PC-9 (cell line): ENCODE results near the gene PTPN1. TPM values are rescaled to one million over a fixed set of nuclear protein-coding genes. Genes with fewer than 3 reads are reported as not detected.

Source experiments
- BruUV-seq: library from RNA; stranded (reverse); fragments of 400-500 nt; replicated peaks from 2 replicates; lab custom pipeline; 2021; lab: Mats Ljungman, UMichigan
- CTCF ChIA-PET: fragments of 300-600 bp; sonication (Branson Sonifier 250); formaldehyde crosslinking; loops from one replicate; lab custom pipeline; 2022; ENCODE audit warnings: antibody characterized with exemption; lab: Charles Lee
- POLR2A ChIA-PET: fragments of 300-600 bp; sonication (Branson Sonifier 250); formaldehyde crosslinking; loops from one replicate; lab custom pipeline; 2022; ENCODE audit warnings: antibody characterized with exemption; ENCODE audit not compliant: unreplicated experiment; lab: Charles Lee
- DNase-seq, 2 experiments: peaks; one replicate each; pipeline versions ENCODE4 v3.0.0 to v3.0.0-alpha.2; 2015 to 2022; ENCODE audit warnings: mixed read lengths in 1 of 2
- H2AFZ ChIP-seq: fragments of 200-600 bp; sonication (generic); 2 replicates; pipeline ENCODE4 v1.8.1; 2017; ENCODE audit warnings: antibody characterized with exemption
- H3F3A ChIP-seq: fragments of 200-600 bp; sonication (generic); 2 replicates; pipeline ENCODE4 v1.8.1; 2017; ENCODE audit warnings: antibody characterized with exemption, mild to moderate bottlenecking, low read depth; ENCODE audit not compliant: insufficient read depth
- H3K27ac ChIP-seq: fragments of 200-600 bp; sonication (generic); 2 replicates; pipeline ENCODE4 v1.6.1; 2016; ENCODE audit warnings: mixed run types
- H3K27me3 ChIP-seq: fragments of 200-600 bp; sonication (generic); 2 replicates; pipeline ENCODE4 v1.6.1; 2016; ENCODE audit warnings: low read depth, mixed run types; ENCODE audit not compliant: insufficient read depth
- H3K36me3 ChIP-seq: fragments of 200-600 bp; sonication (generic); 2 replicates; pipeline ENCODE4 v1.6.1; 2016; ENCODE audit warnings: low read depth, mixed run types
- H3K4me1 ChIP-seq: fragments of 200-600 bp; sonication (generic); replicated peaks from 2 replicates; pipeline ENCODE4 v1.6.1; 2016; ENCODE audit warnings: mixed run types; ENCODE audit not compliant: insufficient read depth
- H3K4me2 ChIP-seq: fragments of 200-600 bp; sonication (generic); 2 replicates; pipeline ENCODE4 v1.6.1; 2017; ENCODE audit warnings: mixed run types
- H3K4me3 ChIP-seq: fragments of 200-600 bp; sonication (generic); 2 replicates; pipeline ENCODE4 v1.6.1; 2016; ENCODE audit warnings: mixed run types
- H3K79me2 ChIP-seq: fragments of 200-600 bp; sonication (generic); 2 replicates; pipeline ENCODE4 v1.6.1; 2017; ENCODE audit warnings: low read depth, mixed run types
- H3K9me2 ChIP-seq: fragments of 200-600 bp; sonication (generic); 2 replicates; pipeline ENCODE4 v1.8.1; 2017; ENCODE audit warnings: mild to moderate bottlenecking; ENCODE audit not compliant: insufficient read depth
- H3K9me3 ChIP-seq: fragments of 200-600 bp; sonication (generic); 2 replicates; pipeline ENCODE4 v1.8.1; 2016; ENCODE audit warnings: low read depth; ENCODE audit not compliant: insufficient read depth
- H4K20me1 ChIP-seq: fragments of 200-600 bp; sonication (generic); 2 replicates; pipeline ENCODE4 v1.8.1; 2017; ENCODE audit not compliant: insufficient read depth
- CTCF ChIP-seq: fragments of 200-600 bp; sonication (generic); conservative IDR thresholded peaks from 2 replicates; pipeline ENCODE4 v1.6.1; 2017; ENCODE audit warnings: mixed run types, antibody characterized with exemption, mild to moderate bottlenecking, moderate library complexity
- EZH2 ChIP-seq: fragments of 200-600 bp; sonication (generic); IDR thresholded peaks from 2 replicates; pipeline ENCODE4 v1.8.0; 2017; ENCODE audit warnings: antibody characterized with exemption, low read depth
- intact Hi-C: fragments of 100-400 bp; cut with micrococcal nuclease; formaldehyde crosslinking; loops from one replicate; pipeline ENCODE4 v1.10.0; 2022; ENCODE audit not compliant: unreplicated experiment
- total RNA-seq: library from RNA; stranded (reverse); gene quantifications from 2 replicates; pipeline ENCODE4 v1.2.3, GENCODE V29; 2021

PTPN1 gene
- total RNA-seq, 1 experiment from 2014 or later: 59.8 TPM

- Histone ChIP-seq H3K36me3 (peaks cover 11% of the 10 kb centered on the region; the same call in 1 of the 2 replicates), H3K79me2 (peaks cover 24% of the 10 kb centered on the region), H3K9me3 (no peaks in the 10 kb centered on the region), H3K27me3 (no peaks in the 10 kb centered on the region), H3F3A (peaks cover 25% of the 10 kb centered on the region), H3K4me3 (no peak overlapping the region), H3K4me1 (peaks cover 15% of the 10 kb centered on the region; the same call in 1 of the 2 replicates), H2AFZ (no peak overlapping the region), H4K20me1 (no peaks in the 10 kb centered on the region), H3K27ac (no peak overlapping the region), H3K9me2 (no peaks in the 10 kb centered on the region), H3K4me2 (no peak overlapping the region)
- DNase-seq: no peak
- ChIA-PET POLR2A (no interaction called here), CTCF (interaction anchor here (0.7 kb wide), 1 partner anchor 46 kb away, joined by 6 read pairs; the partner anchor contains the start of gene PTPN1)
- no peak for TF ChIP-seq EZH2
- no peak for TF ChIP-seq CTCF
- no TSS peak for BruUV-seq
- intact Hi-C loops: loop anchor here (10.0 kb wide), 1 partner anchor 1861 kb away; no protein-coding TSS in a partner anchor
Observed at GRCh38 chr20:50555662-50556061, 45.5 kb downstream of the PTPN1 start.

- POLR2A ChIA-PET: no interaction called here
- peaks cover 41% of the 10 kb centered on the region for H3F3A ChIP-seq
Observed at GRCh38 chr20:50557549-50558134, 47.5 kb downstream of the PTPN1 start.

DNA sequence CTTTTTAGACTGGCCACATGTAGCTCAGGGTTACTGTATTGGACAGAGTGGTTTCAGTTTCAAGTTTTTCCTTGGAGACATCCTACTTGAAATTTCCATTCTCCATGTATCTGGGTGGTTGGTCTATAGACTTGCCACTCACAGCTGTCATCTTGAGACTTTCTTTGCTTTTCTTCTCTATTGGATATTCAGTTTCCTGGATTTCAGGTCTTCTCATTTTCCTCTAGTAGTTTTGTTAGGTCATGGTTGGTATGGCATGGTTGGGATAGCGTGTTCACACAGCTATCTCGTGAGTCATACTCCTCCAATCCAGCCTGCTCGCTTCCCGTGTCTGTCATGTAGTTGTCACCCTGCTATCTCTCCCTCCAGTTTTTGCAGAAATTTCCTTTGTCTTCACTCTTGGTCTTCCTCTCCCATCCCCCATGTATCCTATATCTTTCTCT is 48.3 kb downstream of the PTPN1 start:
- BruUV-seq: no TSS peak
- Histone ChIP-seq H3K79me2 (peaks cover 29% of the 10 kb centered on the region), H3K4me1 (peaks cover 32% of the 10 kb centered on the region), H4K20me1 (no peaks in the 10 kb centered on the region), H3F3A (peaks cover 41% of the 10 kb centered on the region), H3K27me3 (no peaks in the 10 kb centered on the region), H3K4me3 (no peak overlapping the region), H3K4me2 (no peak overlapping the region), H3K36me3 (peaks cover 29% of the 10 kb centered on the region), H3K27ac (peak overlapping the region; percentile 55), H3K9me3 (no peaks in the 10 kb centered on the region), H3K9me2 (no peaks in the 10 kb centered on the region), H2AFZ (no peak overlapping the region)
- POLR2A ChIA-PET: interaction anchor here (0.7 kb wide), 3 partner anchors 46 to 191 kb away, joined by 3 to 7 read pairs (median 5); no protein-coding TSS in a partner anchor
- CTCF ChIA-PET: interaction anchor here (0.8 kb wide), 1 partner anchor 73 kb away, joined by 11 read pairs; no protein-coding TSS in a partner anchor
- no peak for TF ChIP-seq CTCF
- TF ChIP-seq EZH2: no peak
- intact Hi-C loops: loop anchor here (1.0 to 10.0 kb wide), 2 partner anchors 17 to 1864 kb away; no protein-coding TSS in a partner anchor
- DNase-seq: peak; percentile 55 to 64

More at GRCh38 chr20:50557549-50558134, 47.5 kb downstream of the PTPN1 start:
- H2AFZ ChIP-seq: no peak overlapping the region
- no peaks in the 10 kb centered on the region for H4K20me1 ChIP-seq
- no TSS peak for BruUV-seq
- no peaks in the 10 kb centered on the region for H3K27me3 ChIP-seq
- H3K36me3 ChIP-seq: peaks cover 20% of the 10 kb centered on the region
- CTCF ChIA-PET: no interaction called here
- intact Hi-C loops: loop anchor here (1.0 to 10.0 kb wide), 2 partner anchors 16 to 1863 kb away; no protein-coding TSS in a partner anchor
- H3K9me3 ChIP-seq: no peaks in the 10 kb centered on the region
- H3K4me2 ChIP-seq: no peak overlapping the region
- no peaks in the 10 kb centered on the region for H3K9me2 ChIP-seq
- H3K4me1 ChIP-seq: peaks cover 32% of the 10 kb centered on the region
- peak overlapping the region; percentile 55 for H3K27ac ChIP-seq
- H3K79me2 ChIP-seq: peaks cover 36% of the 10 kb centered on the region
- no peak for DNase-seq
- no peak overlapping the region for H3K4me3 ChIP-seq
- TF ChIP-seq EZH2 (no peak), CTCF (no peak)
